KOPT-K1 (cell line): ENCODE results near the gene TRPV2.
"Not testable (repeated sequence)": the region's sequence is repeated elsewhere in the genome, so short reads cannot be mapped to it uniquely, and the experiment has no call there.

ENCODE experiments used
- H3K27ac ChIP-seq: fragments of 200-600 bp; sonication (generic); 2 replicates; pipeline ENCODE4 v1.5.1; 2016; ENCODE audit warnings: antibody characterized with exemption, mild to moderate bottlenecking, low read depth, low read length; ENCODE audit not compliant: poor library complexity, severe bottlenecking
- H3K36me3 ChIP-seq: fragments of 200-600 bp; sonication (generic); 2 replicates; pipeline ENCODE4 v1.5.1; 2017; ENCODE audit warnings: antibody characterized with exemption, mild to moderate bottlenecking, low read length, moderate library complexity; ENCODE audit not compliant: insufficient read depth
- H3K9me3 ChIP-seq: fragments of 200-600 bp; sonication (generic); 2 replicates; pipeline ENCODE4 v1.5.1; 2017; ENCODE audit warnings: antibody characterized with exemption, low read length, mild to moderate bottlenecking; ENCODE audit not compliant: insufficient read depth, poor library complexity, severe bottlenecking

The TRPV2 gene

GRCh38 chr17:16415031-16415924 is at the start of gene TRPV2:
Gene TRPV2, plus strand, starts transcription at chr17:16415571. Its CDS starts 2,098 bp downstream, at chr17:16417669.
- Histone ChIP-seq H3K36me3 (peaks cover 29% of the 10 kb centered on the region), H3K9me3 (no peaks in the 10 kb centered on the region), H3K27ac (peak within 1 kb of the TSS; percentile 98)

GRCh38 chr17:16371742-16372141 is 43.6 kb upstream of the TRPV2 start:
- H3K36me3 ChIP-seq, result no peaks in the 10 kb centered on the region
- H3K27ac ChIP-seq, result no peak overlapping the region
- no peaks in the 10 kb centered on the region for H3K9me3 ChIP-seq

- Histone ChIP-seq H3K27ac (no peak overlapping the region), H3K36me3 (no peaks in the 10 kb centered on the region), H3K9me3 (no peaks in the 10 kb centered on the region)
Measured at GRCh38 chr17:16374146-16374938, 41.0 kb upstream of the TRPV2 start.

GRCh38 chr17:16377941-16378341 is 37.4 kb upstream of the TRPV2 start:
- no peaks in the 10 kb centered on the region for H3K9me3 ChIP-seq
- H3K36me3 ChIP-seq, result peaks cover 15% of the 10 kb centered on the region
- H3K27ac ChIP-seq, result no peak overlapping the region

- H3K27ac ChIP-seq, result no peak overlapping the region
Measured at GRCh38 chr17:16378636-16379282, 36.6 kb upstream of the TRPV2 start.

GRCh38 chr17:16379654-16380053 is 35.7 kb upstream of the TRPV2 start:
- Histone ChIP-seq H3K9me3 (no peaks in the 10 kb centered on the region), H3K27ac (no peak overlapping the region), H3K36me3 (peaks cover 32% of the 10 kb centered on the region)

More at GRCh38 chr17:16378636-16379282, 36.6 kb upstream of the TRPV2 start:
- peaks cover 23% of the 10 kb centered on the region for H3K36me3 ChIP-seq
- no peaks in the 10 kb centered on the region for H3K9me3 ChIP-seq

GRCh38 chr17:16380640-16381495 is 34.5 kb upstream of the TRPV2 start, which contains the start of gene UBB:
Gene UBB, plus strand, starts transcription at chr17:16381091. Its CDS starts 817 bp downstream, at chr17:16381908.
- Histone ChIP-seq H3K9me3 (no peaks in the 10 kb centered on the region), H3K36me3 (peaks cover 34% of the 10 kb centered on the region), H3K27ac (peak within 1 kb of the TSS; percentile 86)

- peaks cover 34% of the 10 kb centered on the region for H3K36me3 ChIP-seq
- H3K9me3 ChIP-seq, result no peaks in the 10 kb centered on the region
- peak overlapping the region; percentile 86 for H3K27ac ChIP-seq
Measured at GRCh38 chr17:16381496-16381820, 33.9 kb upstream of the TRPV2 start.

GRCh38 chr17:16383216-16383615 is 32.2 kb upstream of the TRPV2 start:
- no peaks in the 10 kb centered on the region for H3K9me3 ChIP-seq
- H3K36me3 ChIP-seq, result peaks cover 34% of the 10 kb centered on the region
- H3K27ac ChIP-seq, result no peak overlapping the region

GRCh38 chr17:16383772-16384287 is 31.5 kb upstream of the TRPV2 start:
- no peaks in the 10 kb centered on the region for H3K9me3 ChIP-seq
- H3K27ac ChIP-seq, result no peak overlapping the region
- H3K36me3 ChIP-seq, result peaks cover 34% of the 10 kb centered on the region

- Histone ChIP-seq H3K27ac (no peak overlapping the region), H3K36me3 (peaks cover 34% of the 10 kb centered on the region), H3K9me3 (no peaks in the 10 kb centered on the region)
Measured at GRCh38 chr17:16384557-16384956, 30.8 kb upstream of the TRPV2 start.

- H3K36me3 ChIP-seq, result peaks cover 34% of the 10 kb centered on the region
- not testable (repeated sequence) for H3K27ac ChIP-seq, H3K9me3 ChIP-seq
Measured at GRCh38 chr17:16386126-16386507, 29.3 kb upstream of the TRPV2 start.

GRCh38 chr17:16391451-16391850 is 23.9 kb upstream of the TRPV2 start:
- no peaks in the 10 kb centered on the region for H3K9me3 ChIP-seq
- H3K36me3 ChIP-seq, result no peaks in the 10 kb centered on the region
- H3K27ac ChIP-seq, result no peak overlapping the region

GRCh38 chr17:16392491-16392890 is 22.9 kb upstream of the TRPV2 start:
- H3K9me3 ChIP-seq, H3K27ac ChIP-seq, H3K36me3 ChIP-seq: not testable (repeated sequence)
